Hematopoietic multipotent progenitor cell treated with erythropoietin and hydrocortisone succinate and interleukin-3 and kit ligand, for 4 days (in vitro differentiated cells): ENCODE measurements around the gene GPR35.

Experiments
- DNase-seq: peaks from one replicate; pipeline ENCODE4 v3.0.0-alpha.2; 2015

Gene GPR35

GRCh38 chr2:240589850-240590525, 35.3 kb upstream of the GPR35 start:
- no peak for DNase-seq

- DNase-seq, result no peak
Observed at GRCh38 chr2:240590681-240591111, 34.6 kb upstream of the GPR35 start.

GRCh38 chr2:240591226-240591625, 34.1 kb upstream of the GPR35 start:
- DNase-seq, result no peak

GRCh38 chr2:240591784-240592183, 33.5 kb upstream of the GPR35 start:
- DNase-seq, result no peak

- DNase-seq, result no peak
Observed at GRCh38 chr2:240593026-240593702, 32.1 kb upstream of the GPR35 start.

GRCh38 chr2:240593703-240594451, 31.4 kb upstream of the GPR35 start:
- DNase-seq, result no peak

GRCh38 chr2:240594511-240595380, 30.5 kb upstream of the GPR35 start:
- no peak for DNase-seq

- peak; percentile 80 for DNase-seq
Observed at GRCh38 chr2:240595381-240596079, 29.8 kb upstream of the GPR35 start.

GRCh38 chr2:240596080-240596460, 29.2 kb upstream of the GPR35 start:
- no peak for DNase-seq

- no peak for DNase-seq
Observed at GRCh38 chr2:240596491-240596931, 28.8 kb upstream of the GPR35 start.

- DNase-seq, result no peak
Observed at GRCh38 chr2:240597054-240597418, 28.2 kb upstream of the GPR35 start.

- DNase-seq, result no peak
Observed at GRCh38 chr2:240597419-240598181, 27.7 kb upstream of the GPR35 start.

- DNase-seq, result no peak
Observed at GRCh38 chr2:240598311-240598911, 26.9 kb upstream of the GPR35 start.

GRCh38 chr2:240599141-240599583, 26.1 kb upstream of the GPR35 start:
- no peak for DNase-seq

- no peak for DNase-seq
Observed at GRCh38 chr2:240600451-240600961, 24.8 kb upstream of the GPR35 start.

GRCh38 chr2:240601061-240601830, 24.0 kb upstream of the GPR35 start:
- DNase-seq, result no peak

GRCh38 chr2:240601831-240602160, 23.5 kb upstream of the GPR35 start:
- DNase-seq, result no peak

GRCh38 chr2:240602266-240603050, 22.8 kb upstream of the GPR35 start:
- no peak for DNase-seq
